GM19351 (cell line): ENCODE measurements around the gene DUSP21.
"Not testable (repeated sequence)": the region's sequence is repeated elsewhere in the genome, so short reads cannot be mapped to it uniquely, and the experiment has no call there.

Experiments
- ATAC-seq: cut with Tn5 transposase; IDR thresholded peaks from one replicate; pipeline ENCODE4 v1.9.1; 2021; ENCODE audit warnings: mild to moderate bottlenecking, moderate library complexity; ENCODE audit not compliant: unreplicated experiment

DUSP21 gene

GRCh38 chrX:44875185-44875489 is 31.3 kb downstream of the DUSP21 start:
- no peak for ATAC-seq

GRCh38 chrX:44876086-44876485 is 32.3 kb downstream of the DUSP21 start:
- no peak for ATAC-seq

GRCh38 chrX:44876767-44877166 is 32.9 kb downstream of the DUSP21 start:
- ATAC-seq = no peak

- ATAC-seq = no peak
These were observed 35.0 kb downstream of the DUSP21 start for GRCh38 chrX:44878780-44879179.

- ATAC-seq = no peak
These were observed 37.7 kb downstream of the DUSP21 start for GRCh38 chrX:44881549-44881948.

GRCh38 chrX:44882635-44883034 is 38.8 kb downstream of the DUSP21 start:
- no peak for ATAC-seq

GRCh38 chrX:44884944-44885343 is 41.1 kb downstream of the DUSP21 start:
- ATAC-seq = no peak

GRCh38 chrX:44889824-44890223 is 46.0 kb downstream of the DUSP21 start:
- no peak for ATAC-seq

GRCh38 chrX:44890247-44890646 is 46.4 kb downstream of the DUSP21 start:
- ATAC-seq = no peak

- not testable (repeated sequence) for ATAC-seq
These were observed 46.9 kb downstream of the DUSP21 start for GRCh38 chrX:44890687-44891086.

- no peak for ATAC-seq
These were observed 47.8 kb downstream of the DUSP21 start for GRCh38 chrX:44891642-44892041.
